HEK293 (cell line): ENCODE measurements around the gene SEPTIN3.

Experiments used
- CTCF ChIA-PET: fragments of 350-600 bp; formaldehyde crosslinking; extraction: SDS; loops from one replicate; lab custom pipeline; 2021; ENCODE audit warnings: antibody characterized with exemption; lab: Yijun Ruan, JAX
- POLR2A ChIA-PET: fragments of 300-600 bp; formaldehyde crosslinking; extraction: SDS; loops from one replicate; lab custom pipeline; 2020; ENCODE audit warnings: antibody characterized with exemption, inconsistent platforms; lab: Yijun Ruan, JAX
- H3K27ac ChIP-seq: fragments of 200-500 bp; sonication (Bioruptor generic); 2 replicates; pipeline ENCODE4 v1.5.1; 2014; ENCODE audit warnings: low read depth, low read length, control low read depth, inconsistent platforms; ENCODE audit errors: extremely low read depth
- H3K36me3 ChIP-seq, 2 experiments: fragments of 200-500 bp in 1 of 2; sonication (Bioruptor generic) in 1 of 2; 1 replicate in 1 of 2; 2 replicates in 1 of 2; pipeline ENCODE4 v1.5.1; 2014 to 2017; ENCODE audit warnings: inconsistent platforms in 2 of 2, low read length in 2 of 2; ENCODE audit not compliant: control insufficient read depth in 2 of 2, insufficient read depth in 1 of 2
- H3K4me1 ChIP-seq: fragments of 200-500 bp; sonication (Bioruptor generic); 2 replicates; pipeline ENCODE4 v1.5.1; 2014; ENCODE audit warnings: mild to moderate bottlenecking, low read length, inconsistent platforms; ENCODE audit not compliant: control insufficient read depth, insufficient read depth
- H3K4me3 ChIP-seq: 2 replicates; pipeline ENCODE4 v1.5.1; 2011; ENCODE audit warnings: low read depth, mild to moderate bottlenecking, control low read depth, low read length, moderate library complexity
- H3K9me3 ChIP-seq: fragments of 200-500 bp; sonication (Bioruptor generic); 2 replicates; pipeline ENCODE4 v1.5.1; 2014; ENCODE audit warnings: low read depth, low read length, inconsistent platforms; ENCODE audit not compliant: control insufficient read depth, insufficient read depth
- EGR2 ChIP-seq: fragments of 450-650 bp; formaldehyde crosslinking; IDR thresholded peaks from 2 replicates; pipeline ENCODE4 v1.5.1; 2016; ENCODE audit warnings: low read depth, missing biosample characterization, missing genetic modification characterization
- GFI1B ChIP-seq: fragments of 450-650 bp; formaldehyde crosslinking; IDR thresholded peaks from 2 replicates; pipeline ENCODE4 v1.5.1; 2016; ENCODE audit warnings: missing biosample characterization, missing genetic modification characterization
- GLIS1 ChIP-seq: fragments of 450-650 bp; formaldehyde crosslinking; IDR thresholded peaks from 2 replicates; pipeline ENCODE4 v1.5.1; 2016; ENCODE audit warnings: missing biosample characterization, missing genetic modification characterization
- WT1 ChIP-seq: fragments of 450-650 bp; formaldehyde crosslinking; IDR thresholded peaks from 2 replicates; pipeline ENCODE4 v1.5.1; 2016; ENCODE audit warnings: missing biosample characterization, missing genetic modification characterization
- ZFHX2 ChIP-seq: fragments of 450-650 bp; formaldehyde crosslinking; conservative IDR thresholded peaks from 2 replicates; pipeline ENCODE4 v1.5.1; 2016; ENCODE audit warnings: missing biosample characterization, missing genetic modification characterization
- ZFP3 ChIP-seq: fragments of 450-650 bp; formaldehyde crosslinking; IDR thresholded peaks from 2 replicates; pipeline ENCODE4 v1.5.1; 2016; ENCODE audit warnings: low read depth, missing biosample characterization, missing genetic modification characterization
- ZFP41 ChIP-seq: fragments of 450-650 bp; formaldehyde crosslinking; IDR thresholded peaks from 2 replicates; pipeline ENCODE4 v1.5.1; 2016; ENCODE audit warnings: missing biosample characterization, missing genetic modification characterization, borderline replicate concordance
- ZIC2 ChIP-seq: fragments of 450-650 bp; formaldehyde crosslinking; IDR thresholded peaks from 2 replicates; pipeline ENCODE4 v1.5.1; 2016; ENCODE audit warnings: missing biosample characterization, missing genetic modification characterization
- ZNF211 ChIP-seq: fragments of 450-650 bp; formaldehyde crosslinking; IDR thresholded peaks from 2 replicates; pipeline ENCODE4 v1.5.1; 2016; ENCODE audit warnings: low read depth, missing biosample characterization, missing genetic modification characterization
- ZNF341 ChIP-seq: fragments of 450-650 bp; formaldehyde crosslinking; IDR thresholded peaks from 2 replicates; pipeline ENCODE4; 2016; ENCODE audit warnings: low read depth, missing biosample characterization, missing genetic modification characterization
- ZNF510 ChIP-seq: fragments of 450-650 bp; formaldehyde crosslinking; IDR thresholded peaks from 2 replicates; pipeline ENCODE4 v1.5.1; 2018; ENCODE audit warnings: mild to moderate bottlenecking, missing genetic modification characterization, missing biosample characterization; ENCODE audit not compliant: insufficient replicate concordance
- ZNF560 ChIP-seq: fragments of 450-650 bp; formaldehyde crosslinking; IDR thresholded peaks from 2 replicates; pipeline ENCODE4 v1.5.1; 2017; ENCODE audit warnings: missing biosample characterization, missing genetic modification characterization, borderline replicate concordance
- ZNF837 ChIP-seq: fragments of 450-650 bp; formaldehyde crosslinking; IDR thresholded peaks from 2 replicates; pipeline ENCODE4 v1.5.1; 2016; ENCODE audit warnings: missing biosample characterization, missing genetic modification characterization
- ZSCAN16 ChIP-seq: fragments of 450-650 bp; formaldehyde crosslinking; IDR thresholded peaks from 2 replicates; pipeline ENCODE4 v1.5.1; 2016; ENCODE audit warnings: missing biosample characterization, missing genetic modification characterization
- TF ChIP-seq, protein P1 (sequence below): fragments of 450-650 bp; formaldehyde crosslinking; IDR thresholded peaks from 2 replicates; pipeline ENCODE4 v1.5.1; 2017; ENCODE audit warnings: missing biosample characterization, missing genetic modification characterization
- TF ChIP-seq, protein P2 (sequence below): fragments of 450-650 bp; formaldehyde crosslinking; IDR thresholded peaks from 2 replicates; pipeline ENCODE4 v1.5.1; 2017; ENCODE audit warnings: missing biosample characterization, mild to moderate bottlenecking, missing genetic modification characterization, moderate library complexity
- TF ChIP-seq, protein P3 (sequence below): fragments of 450-650 bp; formaldehyde crosslinking; IDR thresholded peaks from 2 replicates; pipeline ENCODE4 v1.5.1; 2016; ENCODE audit warnings: missing biosample characterization, missing genetic modification characterization
- TF ChIP-seq, protein P4 (sequence below): fragments of 450-650 bp; formaldehyde crosslinking; IDR thresholded peaks from 2 replicates; pipeline ENCODE4 v1.5.1; 2016; ENCODE audit warnings: missing biosample characterization, missing genetic modification characterization

The SEPTIN3 gene, protein sequence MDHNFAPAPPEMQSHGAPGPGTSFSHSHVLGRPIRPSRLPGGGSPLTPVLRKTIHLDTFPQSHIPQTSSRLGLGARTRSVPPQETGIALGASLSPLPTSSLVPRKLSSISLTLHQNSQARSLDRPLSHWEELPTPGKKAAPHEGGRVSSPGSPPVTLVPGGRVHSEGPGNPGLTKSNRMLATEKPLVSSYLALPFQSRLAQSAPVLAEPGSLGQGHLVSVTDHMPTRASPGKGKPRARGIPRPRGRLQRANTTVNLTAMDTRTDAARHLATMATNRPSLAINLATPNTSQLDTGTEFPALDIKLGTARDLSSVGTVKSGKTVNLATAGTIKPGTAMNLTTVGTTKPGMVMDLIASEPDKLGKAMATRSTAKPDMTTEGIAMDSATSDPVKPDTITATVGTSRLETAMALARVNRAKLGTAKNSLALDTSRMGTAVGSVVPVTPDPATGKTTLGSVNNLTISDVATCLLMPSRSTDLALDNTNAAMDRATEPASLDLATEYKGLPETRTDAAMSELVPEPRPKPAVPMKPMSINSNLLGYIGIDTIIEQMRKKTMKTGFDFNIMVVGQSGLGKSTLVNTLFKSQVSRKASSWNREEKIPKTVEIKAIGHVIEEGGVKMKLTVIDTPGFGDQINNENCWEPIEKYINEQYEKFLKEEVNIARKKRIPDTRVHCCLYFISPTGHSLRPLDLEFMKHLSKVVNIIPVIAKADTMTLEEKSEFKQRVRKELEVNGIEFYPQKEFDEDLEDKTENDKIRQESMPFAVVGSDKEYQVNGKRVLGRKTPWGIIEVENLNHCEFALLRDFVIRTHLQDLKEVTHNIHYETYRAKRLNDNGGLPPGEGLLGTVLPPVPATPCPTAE

DNA sequence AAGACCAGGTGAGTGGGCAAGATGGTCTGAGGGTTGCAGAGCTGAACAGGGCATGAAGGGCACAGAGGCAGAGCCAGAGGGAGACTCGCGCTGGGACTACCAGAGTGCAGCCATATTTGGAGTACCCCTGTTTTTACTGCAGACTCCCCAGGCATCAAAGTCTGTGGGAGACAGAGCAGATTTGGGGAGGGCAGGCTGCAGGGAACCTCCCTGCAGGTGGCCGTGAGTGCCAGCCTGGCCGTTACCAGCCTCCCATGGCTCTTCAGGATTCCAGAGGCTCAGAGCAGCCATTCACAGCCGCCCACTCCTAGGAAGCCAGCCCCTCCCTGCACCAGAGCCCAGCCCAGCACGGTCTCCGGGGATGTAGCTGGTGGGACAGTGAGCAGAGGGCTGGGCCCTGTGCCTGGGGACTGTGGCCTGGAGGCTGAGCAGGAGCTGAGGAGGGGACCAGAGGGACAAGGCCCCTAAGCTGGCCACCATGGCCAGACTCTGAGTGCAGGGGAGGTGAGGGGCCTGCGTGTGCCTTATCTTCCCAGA is at the start of gene SEPTIN3:
Gene SEPTIN3, plus strand, starts transcription at position 334 of the 537 bp plus-strand sequence. CDS start 2,050 bp downstream, outside the sequence.
- H3K36me3 ChIP-seq, result no peaks in the 10 kb centered on the region
- no peaks in the 10 kb centered on the region for H3K9me3 ChIP-seq
- TF ChIP-seq ZNF560 (tag by site-specific recombination), result no peak
- TF ChIP-seq ZSCAN16 (tag by site-specific recombination), result no peak
- no peak for TF ChIP-seq ZFP3
- peak; percentile 42; the same call in 1 of the 2 replicates for TF ChIP-seq EGR2 (tag by site-specific recombination)
- no peak for TF ChIP-seq ZNF341 (tag by site-specific recombination)
- no peak for TF ChIP-seq ZNF211 (tag by site-specific recombination)
- TF ChIP-seq, protein P1, sequence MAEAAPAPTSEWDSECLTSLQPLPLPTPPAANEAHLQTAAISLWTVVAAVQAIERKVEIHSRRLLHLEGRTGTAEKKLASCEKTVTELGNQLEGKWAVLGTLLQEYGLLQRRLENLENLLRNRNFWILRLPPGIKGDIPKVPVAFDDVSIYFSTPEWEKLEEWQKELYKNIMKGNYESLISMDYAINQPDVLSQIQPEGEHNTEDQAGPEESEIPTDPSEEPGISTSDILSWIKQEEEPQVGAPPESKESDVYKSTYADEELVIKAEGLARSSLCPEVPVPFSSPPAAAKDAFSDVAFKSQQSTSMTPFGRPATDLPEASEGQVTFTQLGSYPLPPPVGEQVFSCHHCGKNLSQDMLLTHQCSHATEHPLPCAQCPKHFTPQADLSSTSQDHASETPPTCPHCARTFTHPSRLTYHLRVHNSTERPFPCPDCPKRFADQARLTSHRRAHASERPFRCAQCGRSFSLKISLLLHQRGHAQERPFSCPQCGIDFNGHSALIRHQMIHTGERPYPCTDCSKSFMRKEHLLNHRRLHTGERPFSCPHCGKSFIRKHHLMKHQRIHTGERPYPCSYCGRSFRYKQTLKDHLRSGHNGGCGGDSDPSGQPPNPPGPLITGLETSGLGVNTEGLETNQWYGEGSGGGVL, result no peak
- peak; percentile 78 for TF ChIP-seq ZFHX2
- TF ChIP-seq GLIS1, result peak; percentile 81
- TF ChIP-seq GFI1B (tag by site-specific recombination), result no peak
- TF ChIP-seq, protein P2, sequence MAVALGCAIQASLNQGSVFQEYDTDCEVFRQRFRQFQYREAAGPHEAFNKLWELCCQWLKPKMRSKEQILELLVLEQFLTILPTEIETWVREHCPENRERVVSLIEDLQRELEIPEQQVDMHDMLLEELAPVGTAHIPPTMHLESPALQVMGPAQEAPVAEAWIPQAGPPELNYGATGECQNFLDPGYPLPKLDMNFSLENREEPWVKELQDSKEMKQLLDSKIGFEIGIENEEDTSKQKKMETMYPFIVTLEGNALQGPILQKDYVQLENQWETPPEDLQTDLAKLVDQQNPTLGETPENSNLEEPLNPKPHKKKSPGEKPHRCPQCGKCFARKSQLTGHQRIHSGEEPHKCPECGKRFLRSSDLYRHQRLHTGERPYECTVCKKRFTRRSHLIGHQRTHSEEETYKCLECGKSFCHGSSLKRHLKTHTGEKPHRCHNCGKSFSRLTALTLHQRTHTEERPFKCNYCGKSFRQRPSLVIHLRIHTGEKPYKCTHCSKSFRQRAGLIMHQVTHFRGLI (tag by site-specific recombination), result peak; percentile 37
- TF ChIP-seq, protein P3, sequence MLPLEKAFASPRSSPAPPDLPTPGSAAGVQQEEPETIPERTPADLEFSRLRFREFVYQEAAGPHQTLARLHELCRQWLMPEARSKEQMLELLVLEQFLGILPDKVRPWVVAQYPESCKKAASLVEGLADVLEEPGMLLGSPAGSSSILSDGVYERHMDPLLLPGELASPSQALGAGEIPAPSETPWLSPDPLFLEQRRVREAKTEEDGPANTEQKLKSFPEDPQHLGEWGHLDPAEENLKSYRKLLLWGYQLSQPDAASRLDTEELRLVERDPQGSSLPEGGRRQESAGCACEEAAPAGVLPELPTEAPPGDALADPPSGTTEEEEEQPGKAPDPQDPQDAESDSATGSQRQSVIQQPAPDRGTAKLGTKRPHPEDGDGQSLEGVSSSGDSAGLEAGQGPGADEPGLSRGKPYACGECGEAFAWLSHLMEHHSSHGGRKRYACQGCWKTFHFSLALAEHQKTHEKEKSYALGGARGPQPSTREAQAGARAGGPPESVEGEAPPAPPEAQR (tag by site-specific recombination), result no peak
- no peak for TF ChIP-seq ZNF837 (tag by site-specific recombination)
- TF ChIP-seq WT1, result 0 out of 2 replicates have a peak, but pooled peaks have one; percentile 25
- TF ChIP-seq, protein P4, sequence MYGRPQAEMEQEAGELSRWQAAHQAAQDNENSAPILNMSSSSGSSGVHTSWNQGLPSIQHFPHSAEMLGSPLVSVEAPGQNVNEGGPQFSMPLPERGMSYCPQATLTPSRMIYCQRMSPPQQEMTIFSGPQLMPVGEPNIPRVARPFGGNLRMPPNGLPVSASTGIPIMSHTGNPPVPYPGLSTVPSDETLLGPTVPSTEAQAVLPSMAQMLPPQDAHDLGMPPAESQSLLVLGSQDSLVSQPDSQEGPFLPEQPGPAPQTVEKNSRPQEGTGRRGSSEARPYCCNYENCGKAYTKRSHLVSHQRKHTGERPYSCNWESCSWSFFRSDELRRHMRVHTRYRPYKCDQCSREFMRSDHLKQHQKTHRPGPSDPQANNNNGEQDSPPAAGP (tag by site-specific recombination), result no peak
- TF ChIP-seq ZIC2 (tag by site-specific recombination), result peak; percentile 77
- no peak for TF ChIP-seq ZFP41 (tag by site-specific recombination)
- TF ChIP-seq ZNF510 (tag by site-specific recombination), result no peak
- TF ChIP-seq, all 188 proteins: peak for 6
- ChIA-PET CTCF (interaction anchor here (0.8 to 2.4 kb wide), 7 partner anchors 9 to 148 kb away, joined by 3 to 16 read pairs (median 4); partner anchors contain the start of genes CENPM and NDUFA6), POLR2A (interaction anchor here (0.6 to 3.2 kb wide), 4 partner anchors 15 to 410 kb away, joined by 3 to 11 read pairs (median 6); partner anchors contain the start of genes CENPM and NDUFA6)
- Histone ChIP-seq H3K27ac (no peak within 1 kb of the TSS), H3K4me1 (peaks cover 11% of the 10 kb centered on the region), H3K4me3 (no peak within 1 kb of the TSS)
